Occipital lobe (tissue), 2 donors: Measurements from ENCODE around the gene RUVBL1. TPM values are rescaled to one million over a fixed set of nuclear protein-coding genes. Genes with fewer than 3 reads are reported as not detected.

Experiments
- DNase-seq: peaks from one replicate; lab custom pipeline; 2025; lab: John Stamatoyannopoulos, UW
- total RNA-seq: library from RNA; depleted of rRNA; stranded (reverse); fragments of >200 nt; gene quantifications from one replicate; pipeline ENCODE4 v1.2.3, GENCODE V29; 2014

RUVBL1 gene
- total RNA-seq, 1 donor from 2014 or later = 38.5 TPM

GRCh38 chr3:128068156-128068620, 55.4 kb downstream of the RUVBL1 start:
- DNase-seq = no peak

DNA sequence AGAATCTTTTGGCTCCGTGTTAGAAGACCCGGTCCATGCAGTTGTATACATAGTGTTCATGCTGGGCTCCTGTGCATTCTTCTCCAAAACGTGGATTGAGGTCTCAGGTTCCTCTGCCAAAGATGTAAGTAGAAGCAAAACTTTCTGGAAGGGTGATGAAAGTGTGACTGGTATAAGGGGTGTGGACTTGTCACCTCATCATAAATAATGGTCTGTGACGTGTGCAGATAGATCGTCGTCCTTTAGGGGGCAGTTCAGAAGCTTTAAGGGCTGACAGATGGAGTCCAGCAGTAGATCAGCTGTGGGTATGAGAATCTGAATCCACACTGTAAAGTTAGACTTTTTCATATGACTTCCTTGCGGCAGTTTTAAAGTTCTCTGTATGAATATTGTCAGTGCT, 56.1 kb downstream of the RUVBL1 start:
- no peak for DNase-seq

DNA sequence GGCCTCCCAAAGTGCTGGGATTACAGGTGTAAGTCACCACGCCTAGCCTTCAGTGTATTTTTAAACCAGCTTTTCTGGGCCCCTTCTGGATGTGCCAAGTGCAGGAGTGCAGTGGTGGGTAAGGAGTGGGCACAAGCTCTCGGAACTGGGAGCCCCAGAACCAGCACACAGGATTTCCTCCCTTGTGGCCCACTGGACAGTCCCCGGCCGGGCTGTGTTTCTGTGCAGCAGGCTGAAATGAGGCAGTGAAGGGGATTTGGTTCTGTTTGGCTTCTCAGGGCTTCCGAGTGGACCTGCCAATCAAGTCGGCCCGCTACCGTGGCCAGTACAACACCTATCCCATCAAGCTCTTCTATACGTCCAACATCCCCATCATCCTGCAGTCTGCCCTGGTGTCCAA, 56.9 kb downstream of the RUVBL1 start:
- DNase-seq = no peak

- DNase-seq = no peak
These were observed 57.5 kb downstream of the RUVBL1 start for GRCh38 chr3:128066114-128066513.

DNA sequence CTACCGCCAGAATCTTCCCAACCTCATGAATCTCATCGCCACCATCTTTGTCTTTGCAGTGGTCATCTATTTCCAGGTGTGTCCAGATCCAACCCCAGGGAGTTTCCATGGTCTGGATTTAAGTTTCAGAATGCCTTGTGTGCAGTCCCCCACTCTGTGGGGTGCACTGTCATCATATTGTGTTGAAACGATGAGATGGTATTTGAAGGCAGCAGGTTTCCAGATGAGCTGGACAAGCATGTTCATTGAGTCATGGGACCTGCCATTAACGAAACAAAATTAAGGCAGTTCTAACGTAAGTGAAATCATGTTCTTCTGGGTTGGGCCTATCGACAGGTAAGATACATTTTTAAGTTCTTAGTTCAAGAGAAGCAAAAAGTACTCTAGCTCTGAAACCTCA, 58.6 kb downstream of the RUVBL1 start:
- DNase-seq = no peak

GRCh38 chr3:128063865-128064264, 59.7 kb downstream of the RUVBL1 start:
- no peak for DNase-seq

DNA sequence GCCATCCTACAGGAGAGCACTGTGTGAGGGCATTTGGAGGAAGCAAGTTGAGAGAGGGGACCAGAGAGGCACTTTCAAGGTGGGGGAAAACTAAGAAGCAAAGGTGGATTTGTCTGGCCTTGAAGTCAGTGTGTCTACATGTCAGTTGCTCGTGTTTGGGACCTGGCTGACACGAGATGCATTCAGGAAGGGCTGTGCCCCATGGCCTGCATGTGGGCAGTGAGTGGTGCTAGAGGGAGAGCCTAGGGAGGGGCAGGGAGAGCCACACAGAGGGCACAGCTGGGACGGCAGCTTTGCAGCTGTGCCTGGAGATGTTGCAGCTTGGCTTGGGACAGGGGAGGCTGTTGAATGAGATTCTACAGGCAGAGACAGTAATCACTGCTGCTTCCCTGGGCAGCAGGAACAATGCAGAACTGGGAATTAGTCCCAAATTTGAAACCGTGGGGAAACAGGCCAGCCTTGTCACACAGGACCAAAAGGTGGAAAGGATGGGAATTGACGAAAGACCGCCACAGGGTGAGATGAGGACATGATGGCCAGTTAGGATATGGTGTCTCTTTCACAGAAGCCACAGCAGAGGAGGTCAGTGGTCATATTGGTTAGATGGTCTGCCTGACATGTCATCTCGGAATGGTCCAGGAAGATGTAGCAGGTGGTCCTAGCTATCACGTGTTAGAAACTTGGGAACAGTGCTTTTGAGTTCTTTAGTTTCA, 61.4 kb downstream of the RUVBL1 start:
- no peak for DNase-seq

- DNase-seq = no peak
These were observed 62.9 kb downstream of the RUVBL1 start for GRCh38 chr3:128060473-128061381.

GRCh38 chr3:128056258-128056657, 67.4 kb downstream of the RUVBL1 start:
- no peak for DNase-seq

DNA sequence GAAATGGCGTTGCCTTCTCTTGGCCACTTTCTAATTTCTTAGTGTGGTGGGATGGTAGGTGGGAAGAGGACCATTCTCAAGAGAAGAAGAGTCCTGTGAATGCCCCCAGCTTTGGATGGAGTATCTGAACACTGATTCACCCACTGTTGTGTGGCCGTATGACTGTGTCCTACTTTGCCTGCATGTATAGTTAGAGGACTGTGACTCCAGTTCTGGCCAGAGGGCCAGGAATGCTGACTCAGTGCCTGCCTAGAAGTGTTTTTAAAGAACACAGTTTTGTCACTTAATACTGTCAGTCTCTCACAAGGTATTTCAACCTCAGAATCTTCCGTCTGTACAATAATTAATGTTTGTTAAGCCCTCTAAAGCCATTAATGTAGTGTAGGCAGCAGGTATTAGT, 69.2 kb downstream of the RUVBL1 start:
- DNase-seq = no peak

DNA sequence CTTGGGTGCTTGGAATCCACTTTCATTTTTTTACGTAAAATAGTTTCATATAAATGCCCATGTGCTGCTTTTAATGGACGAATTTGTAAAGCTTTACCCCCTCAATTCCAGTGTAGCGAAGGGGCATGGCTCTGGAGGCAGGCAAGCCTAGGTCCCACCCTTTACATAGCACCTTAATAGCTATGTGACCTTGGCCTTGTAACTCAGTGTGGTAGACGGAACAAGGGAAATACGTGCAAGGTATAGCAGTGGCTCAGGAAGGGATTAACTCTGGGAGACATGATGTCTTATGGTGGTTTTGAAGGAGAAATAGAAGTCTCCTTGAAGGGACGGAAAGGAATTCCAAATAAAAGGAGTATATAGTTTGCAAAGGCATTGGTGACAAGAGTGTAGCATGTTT, 70.0 kb downstream of the RUVBL1 start:
- DNase-seq = no peak

GRCh38 chr3:128052595-128053351, 70.8 kb downstream of the RUVBL1 start:
- DNase-seq = no peak

- DNase-seq = peak; percentile 84
These were observed 71.6 kb downstream of the RUVBL1 start, which contains the start of gene SEC61A1 for GRCh38 chr3:128051837-128052594. TSS of gene SEC61A1 (plus strand) at chr3:128052437. CDS start at chr3:128052553, 116 bp downstream.

DNA sequence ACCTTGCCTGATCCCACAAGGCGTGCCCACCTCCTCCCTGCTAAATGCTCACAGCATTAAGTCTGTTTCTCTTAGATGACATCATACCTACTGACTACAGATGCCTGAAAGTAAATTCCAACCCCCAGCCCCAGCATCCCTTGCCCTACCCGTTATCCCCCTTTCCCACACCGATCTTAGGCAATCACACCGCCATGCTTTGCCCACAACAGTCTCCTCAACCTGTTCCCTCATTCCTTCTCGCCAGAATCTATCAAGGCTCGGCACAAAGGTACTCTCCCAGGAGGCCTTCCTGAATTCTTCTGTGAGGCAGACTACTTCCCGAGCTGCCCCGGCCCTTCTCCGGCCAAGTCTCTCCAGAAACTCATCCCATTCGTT, 72.2 kb downstream of the RUVBL1 start:
- DNase-seq = no peak

- DNase-seq = no peak
These were observed 73.0 kb downstream of the RUVBL1 start for GRCh38 chr3:128050597-128050996.

DNA sequence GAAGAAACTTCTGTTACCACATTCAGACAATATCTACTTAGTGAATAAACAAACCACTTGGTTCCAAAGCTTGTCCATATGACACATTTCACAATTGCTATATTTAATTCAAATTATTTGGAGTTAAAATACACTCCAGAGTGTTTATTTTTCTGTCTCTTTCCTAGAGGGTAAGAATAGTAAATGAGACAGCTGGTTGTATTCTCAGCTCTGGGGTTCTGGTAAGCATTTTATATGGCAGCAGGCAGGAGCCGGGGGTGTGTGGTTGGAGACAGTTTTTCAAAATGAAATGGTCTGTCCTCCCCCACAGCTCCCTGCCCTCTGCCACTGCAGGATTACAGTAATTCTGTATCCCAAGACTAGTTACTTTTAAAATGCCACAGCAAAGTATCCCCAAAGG, 82.3 kb downstream of the RUVBL1 start:
- DNase-seq = no peak

DNA sequence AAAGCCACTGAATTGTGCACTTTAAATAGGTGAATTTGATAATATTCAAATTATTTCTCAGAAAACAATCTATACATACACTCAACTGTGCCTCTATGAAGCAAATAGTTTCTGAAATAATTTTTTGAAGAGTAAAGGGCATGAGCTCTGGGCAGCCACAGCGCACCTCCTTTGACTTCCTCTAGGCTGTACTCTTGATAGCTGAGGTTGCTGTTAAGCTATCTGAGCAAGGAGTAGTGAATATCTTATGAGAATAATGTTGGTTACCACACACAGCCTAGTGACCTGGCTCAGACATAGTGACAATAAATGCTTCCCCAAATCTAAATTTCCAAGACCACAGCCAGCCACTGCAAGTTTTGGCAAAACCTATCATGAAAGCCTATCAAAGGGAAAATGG, 83.0 kb downstream of the RUVBL1 start:
- no peak for DNase-seq

- DNase-seq = no peak
These were observed 83.6 kb downstream of the RUVBL1 start for GRCh38 chr3:128040041-128040440.

DNA sequence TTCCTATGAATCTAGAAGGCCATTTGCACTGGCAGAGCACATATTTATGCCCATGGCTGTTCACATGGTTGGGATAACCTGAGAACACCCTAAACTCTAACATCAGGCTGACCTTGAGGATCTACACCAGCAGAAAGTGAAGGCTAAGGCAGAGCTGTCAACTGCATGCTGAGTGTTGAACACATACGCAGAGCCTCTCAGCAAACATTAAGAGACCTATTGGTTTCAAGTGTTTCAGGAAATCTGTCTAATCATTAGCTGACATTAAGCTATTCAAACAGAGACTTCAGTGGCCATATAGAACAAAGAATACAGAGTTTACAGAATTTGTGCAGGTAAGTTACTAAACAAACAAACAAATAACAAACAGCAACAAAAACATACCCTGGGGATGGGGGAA, 87.5 kb downstream of the RUVBL1 start:
- DNase-seq = no peak

GRCh38 chr3:128033102-128033501, 90.5 kb downstream of the RUVBL1 start:
- DNase-seq = no peak
